Lower leg skin (tissue), 4 donors: ENCODE measurements around the gene ANKRD33B. TPM values are rescaled to one million over a fixed set of nuclear protein-coding genes. Genes with fewer than 3 reads are reported as not detected.

Experiments
- DNase-seq, 2 donors: peaks; one replicate each; pipeline ENCODE4 v3.0.0-alpha.2; 2019; ENCODE audit warnings: low spot score in 2 of 2
- H3K4me3 ChIP-seq: fragments of 200-600 bp; sonication (generic); 2 replicates; pipeline ENCODE4 v1.5.1; 2017; ENCODE audit warnings: mild to moderate bottlenecking, low read depth; ENCODE audit not compliant: poor library complexity, severe bottlenecking
- POLR2A ChIP-seq, 2 donors: fragments of 450-650 bp; IDR thresholded peaks; one replicate each; pipeline ENCODE4 v1.6.1; 2016 to 2017; ENCODE audit warnings: antibody characterized with exemption in 2 of 2, mild to moderate bottlenecking in 1 of 2, moderate library complexity in 1 of 2
- WGBS, 2 donors: methylation state at CpG; one replicate each; pipeline ENCODE4 v1.1.5; 2018; 5-methylcytosine and 5-hydroxymethylcytosine counted together
- intact Hi-C: fragments of 100-400 bp; cut with DNase I; formaldehyde crosslinking; loops from one replicate; pipeline ENCODE4 v1.15.0; 2023; ENCODE audit warnings: low total_unique reads
- total RNA-seq, 4 donors: library from RNA; depleted of rRNA; stranded (reverse); fragments of >200 nt; gene quantifications; one replicate each; pipeline ENCODE4 v1.1.0, GENCODE V29; 2016
- TF ChIP-seq, protein P1 (sequence below), 3 donors: fragments of 450-650 bp; IDR thresholded peaks; one replicate each; pipeline ENCODE4 v1.5.1; 2016; ENCODE audit warnings: antibody characterized with exemption in 3 of 3, mild to moderate bottlenecking in 3 of 3, moderate library complexity in 2 of 3

Gene ANKRD33B
- total RNA-seq, 4 donors from 2014 or later, result 12.6 to 35.4 (median 17.6) TPM

DNA sequence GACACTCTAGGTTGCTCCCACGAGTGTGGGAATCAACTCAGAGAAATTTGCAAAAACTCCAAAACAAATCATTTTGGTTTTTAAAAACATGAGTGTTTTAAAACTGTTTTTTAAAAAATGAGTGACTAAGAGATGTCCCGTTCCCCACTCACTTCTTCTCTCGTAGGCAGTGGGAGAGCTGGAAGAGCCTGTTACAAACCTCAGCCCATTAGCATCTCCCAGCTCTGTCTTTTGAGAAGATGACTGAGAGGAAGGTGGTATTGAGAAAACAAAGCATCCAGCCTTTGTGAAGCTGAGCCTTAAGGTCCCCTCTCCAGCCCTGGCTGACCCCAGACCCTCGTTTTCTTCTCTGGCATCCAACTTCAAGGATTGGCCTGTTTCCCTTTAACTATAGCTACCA lies 4.7 kb upstream of the ANKRD33B start:
- H3K4me3 ChIP-seq, result no peak overlapping the region
- TF ChIP-seq, protein P1, sequence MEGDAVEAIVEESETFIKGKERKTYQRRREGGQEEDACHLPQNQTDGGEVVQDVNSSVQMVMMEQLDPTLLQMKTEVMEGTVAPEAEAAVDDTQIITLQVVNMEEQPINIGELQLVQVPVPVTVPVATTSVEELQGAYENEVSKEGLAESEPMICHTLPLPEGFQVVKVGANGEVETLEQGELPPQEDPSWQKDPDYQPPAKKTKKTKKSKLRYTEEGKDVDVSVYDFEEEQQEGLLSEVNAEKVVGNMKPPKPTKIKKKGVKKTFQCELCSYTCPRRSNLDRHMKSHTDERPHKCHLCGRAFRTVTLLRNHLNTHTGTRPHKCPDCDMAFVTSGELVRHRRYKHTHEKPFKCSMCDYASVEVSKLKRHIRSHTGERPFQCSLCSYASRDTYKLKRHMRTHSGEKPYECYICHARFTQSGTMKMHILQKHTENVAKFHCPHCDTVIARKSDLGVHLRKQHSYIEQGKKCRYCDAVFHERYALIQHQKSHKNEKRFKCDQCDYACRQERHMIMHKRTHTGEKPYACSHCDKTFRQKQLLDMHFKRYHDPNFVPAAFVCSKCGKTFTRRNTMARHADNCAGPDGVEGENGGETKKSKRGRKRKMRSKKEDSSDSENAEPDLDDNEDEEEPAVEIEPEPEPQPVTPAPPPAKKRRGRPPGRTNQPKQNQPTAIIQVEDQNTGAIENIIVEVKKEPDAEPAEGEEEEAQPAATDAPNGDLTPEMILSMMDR (IDR thresholded peaks at IDR 0.05), result no peak
- TF ChIP-seq POLR2A (IDR thresholded peaks at IDR 0.05), result no peak
- DNase-seq, result peak in 1 of 2 donors; percentile 9
- intact Hi-C loops, result no loop called here
- 73 to 77% methylated on average over 4 of the region's 4 CpGs for WGBS, 2 donors

DNA sequence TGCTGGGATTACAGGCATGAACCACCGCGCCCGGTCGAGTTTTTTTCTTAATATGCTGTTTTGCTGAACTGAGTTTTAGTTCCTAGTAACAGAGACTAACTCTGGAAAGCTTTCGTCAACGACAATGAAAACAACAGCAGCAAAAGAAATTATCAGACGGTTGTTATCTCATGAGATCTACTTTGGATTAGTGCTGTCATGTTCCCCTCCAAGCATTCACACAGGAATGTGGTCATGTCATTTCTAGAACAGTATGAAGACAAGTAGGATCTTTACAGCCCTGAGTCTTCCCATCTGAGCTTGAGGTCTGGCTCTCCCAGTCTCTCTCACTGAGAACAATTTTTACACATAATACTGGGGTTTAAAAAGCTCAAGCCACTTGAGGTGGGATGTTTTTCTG lies 4.0 kb upstream of the ANKRD33B start:
- peak in 1 of 2 donors; percentile 32 for DNase-seq
- no peak overlapping the region for H3K4me3 ChIP-seq
- intact Hi-C loops, result no loop called here
- WGBS, 2 donors, result 45 to 51% methylated on average over 7 of the region's 7 CpGs
- no peak for TF ChIP-seq POLR2A (IDR thresholded peaks at IDR 0.05)
- TF ChIP-seq, protein P1 (IDR thresholded peaks at IDR 0.05), result no peak

DNA sequence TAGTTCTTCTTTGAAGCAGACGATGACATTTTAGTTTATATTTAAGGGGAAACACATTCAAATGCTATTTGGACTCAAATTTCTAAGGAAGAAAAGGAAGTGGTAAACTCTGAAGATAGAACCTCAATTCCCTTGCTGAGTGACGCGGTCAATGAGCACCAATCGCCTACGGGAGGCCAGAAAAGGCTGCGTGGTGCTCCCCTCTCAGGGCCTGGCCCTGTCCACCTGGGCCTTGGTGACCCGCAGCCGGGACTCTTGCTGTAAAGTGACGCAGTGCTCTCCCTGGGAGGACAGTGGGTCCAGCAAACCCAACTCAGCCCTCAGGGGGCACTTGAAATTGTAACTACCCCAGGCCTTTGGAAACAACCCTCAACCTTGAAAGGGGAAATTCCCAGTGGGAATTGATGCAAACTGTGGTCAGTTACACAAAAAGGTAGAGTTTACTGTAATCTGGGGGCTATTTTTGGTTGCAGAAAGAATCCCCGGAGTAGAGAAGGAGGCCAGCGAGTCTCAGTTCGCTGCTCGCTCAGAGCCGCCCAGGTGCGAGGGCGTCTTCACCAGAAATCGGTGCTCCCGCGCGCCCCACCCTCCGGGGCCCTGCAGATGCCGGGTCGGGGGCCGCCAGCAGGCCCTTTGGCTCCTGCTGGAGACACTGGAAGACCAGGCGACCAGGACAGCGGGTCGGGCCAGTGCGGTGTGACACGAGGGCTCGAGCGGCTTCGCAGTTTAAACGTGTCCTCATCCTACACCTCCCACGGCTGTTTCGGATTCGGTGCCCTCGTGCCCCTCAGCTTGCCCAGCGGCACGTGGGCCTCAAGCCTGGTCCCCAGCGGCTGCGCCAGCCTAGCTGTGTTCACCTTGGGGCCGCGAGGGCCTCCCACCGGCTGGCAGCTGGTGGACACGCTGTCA lies 1.4 kb upstream of the ANKRD33B start:
- intact Hi-C loops, result no loop called here
- TF ChIP-seq POLR2A (IDR thresholded peaks at IDR 0.05), result no peak
- TF ChIP-seq, protein P1 (IDR thresholded peaks at IDR 0.05), result no peak
- no peak overlapping the region for H3K4me3 ChIP-seq
- 74 to 83% methylated on average over 40 to 42 of the region's 45 CpGs for WGBS, 2 donors
- DNase-seq, result peak in 1 of 2 donors; percentile 85

DNA sequence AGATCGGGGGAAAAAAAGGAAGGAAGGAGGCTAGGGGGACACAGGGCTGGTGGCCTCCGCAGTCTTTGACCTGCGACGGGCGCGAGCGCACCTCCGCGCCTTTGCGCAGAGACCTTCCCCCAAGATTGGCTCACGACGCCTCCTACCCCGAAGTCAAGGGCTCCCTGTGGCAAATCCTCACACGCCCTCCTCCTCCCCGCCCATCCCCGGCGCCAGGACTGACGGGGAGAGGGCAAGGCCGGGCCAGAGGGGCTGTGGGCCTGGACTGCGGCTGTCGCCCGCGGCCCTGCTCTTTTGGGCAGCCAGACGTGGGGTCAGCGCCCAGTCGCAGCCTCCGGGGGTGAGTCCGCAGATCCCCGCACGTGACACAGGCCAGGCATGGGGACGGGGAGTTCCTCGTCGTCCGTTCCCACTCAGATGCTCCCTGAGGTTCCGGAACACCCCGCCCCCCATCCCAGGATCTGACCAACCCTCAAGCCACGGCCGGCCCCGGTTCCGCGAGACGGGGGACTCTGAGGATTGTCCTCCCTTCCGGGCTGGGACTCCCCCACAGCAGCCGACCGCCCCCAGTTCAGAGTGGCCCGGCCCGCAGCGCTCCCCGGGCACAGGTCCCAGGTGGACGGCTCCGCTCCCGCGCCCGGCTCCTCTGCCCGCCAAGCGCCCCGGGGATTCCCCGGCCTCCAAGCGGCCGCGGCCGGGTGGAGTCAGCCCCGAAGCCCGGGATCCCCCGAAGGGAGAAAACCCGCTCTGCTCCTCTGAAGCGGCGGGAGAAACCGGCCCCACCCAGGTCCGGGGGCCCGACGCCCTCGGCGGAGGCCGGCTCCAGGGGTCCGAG lies 543 bp upstream of the ANKRD33B start:
- 13 to 17% methylated on average over 34 to 46 of the region's 76 CpGs for WGBS, 2 donors
- peak overlapping the region; percentile 53 for H3K4me3 ChIP-seq
- TF ChIP-seq, protein P1 (IDR thresholded peaks at IDR 0.05), result no peak
- no peak for TF ChIP-seq POLR2A (IDR thresholded peaks at IDR 0.05)
- intact Hi-C loops, result no loop called here
- DNase-seq, result peak in 1 of 2 donors; percentile 93

DNA sequence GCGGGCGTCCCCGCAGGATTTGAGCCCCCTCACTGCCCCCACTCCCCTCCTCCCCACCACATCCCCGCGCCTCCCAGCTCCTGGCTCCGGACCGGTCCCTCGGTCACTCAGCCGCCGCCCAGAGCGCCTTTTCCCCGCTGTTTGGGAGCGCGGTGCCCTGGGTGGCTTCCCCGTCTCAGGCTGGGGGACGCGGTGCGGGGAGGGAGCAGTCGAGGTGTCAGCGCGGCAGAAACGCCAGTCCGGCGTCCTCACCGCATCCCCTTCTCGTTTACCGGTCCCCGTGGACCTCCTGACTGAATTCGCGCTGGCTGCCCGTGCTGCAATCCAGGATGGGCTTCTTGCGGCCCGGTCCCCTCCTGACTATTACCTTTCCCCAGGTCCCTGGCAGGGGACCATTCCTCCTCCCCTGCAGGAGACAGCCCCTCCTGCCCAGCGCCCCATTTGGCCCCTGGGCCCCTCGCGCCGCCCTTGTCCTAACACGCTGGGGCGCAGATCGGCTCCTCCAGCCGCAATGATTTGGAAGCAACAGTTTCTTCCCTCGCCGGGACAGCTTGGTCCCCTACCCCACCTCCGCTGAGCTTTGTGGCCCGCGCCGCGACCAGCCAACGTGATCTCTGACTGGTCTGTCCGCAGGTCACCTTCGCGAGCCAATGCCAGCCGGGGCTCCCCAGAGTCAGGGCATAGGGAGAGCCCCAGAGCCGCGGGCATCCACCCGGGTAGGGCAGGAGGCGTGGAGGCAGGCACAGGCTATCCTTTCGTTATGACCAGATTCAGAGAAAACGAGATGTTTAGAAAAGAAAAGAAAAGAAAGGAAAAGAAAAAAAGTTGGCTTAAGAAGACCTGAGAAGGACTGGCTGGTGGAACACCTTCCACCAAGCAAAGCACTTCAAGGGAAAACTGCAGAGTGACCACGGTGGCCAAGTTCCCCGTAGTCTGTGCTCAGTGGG lies 1.2 kb downstream of the ANKRD33B start:
- DNase-seq, result peak in 1 of 2 donors; percentile 89
- intact Hi-C loops, result no loop called here
- H3K4me3 ChIP-seq, result peak overlapping the region; percentile 53
- TF ChIP-seq, protein P1 (IDR thresholded peaks at IDR 0.05), result no peak
- TF ChIP-seq POLR2A (IDR thresholded peaks at IDR 0.05), result no peak
- WGBS, 2 donors, result 3 to 5% methylated on average over 52 to 54 of the region's 61 CpGs
